Tibial nerve (tissue), 3 donors: ENCODE measurements around the gene SGCB.

Source experiments
- CTCF ChIP-seq, 5 experiments: fragments of 200-600 bp in 3 of 5; fragments of 450-650 bp in 2 of 5; sonication (generic) in 3 of 5; IDR thresholded peaks; one replicate each; pipeline ENCODE4 v1.5.1; 2016 to 2019; ENCODE audit warnings: antibody characterized with exemption in 5 of 5, mild to moderate bottlenecking in 3 of 5, moderate library complexity in 2 of 5
- POLR2A ChIP-seq, 2 donors: fragments of 450-650 bp; IDR thresholded peaks; one replicate each; pipeline ENCODE4 v1.6.1; 2017; ENCODE audit warnings: antibody characterized with exemption in 2 of 2, mild to moderate bottlenecking in 2 of 2, moderate library complexity in 2 of 2

GRCh38 chr4:52035190-52035589, 2.9 kb downstream of the SGCB start:
- TF ChIP-seq POLR2A (IDR thresholded peaks at IDR 0.05) (no peak), CTCF (IDR thresholded peaks at IDR 0.05) (no peak)
